Keratinocyte (primary cell): ENCODE results near the gene COPZ1. TPM values are rescaled to one million over a fixed set of nuclear protein-coding genes. Genes with fewer than 3 reads are reported as not detected.
A peak's percentile ranks its signal among the peaks of the same experiment; 100 is the strongest.

Source experiments
- DNase-seq: peaks from one replicate; pipeline ENCODE4 v3.0.0-alpha.2; 2011; ENCODE audit warnings: low read depth, missing footprints, low spot score
- FAIRE-seq: peaks from 2 replicates; lab custom pipeline; 2011; peaks lifted over from hg19 to GRCh38; lab: Jason Lieb, UNC
- H2AFZ ChIP-seq: 2 replicates; pipeline ENCODE4 v1.6.0; 2012; ENCODE audit warnings: low read length, control low read depth, inconsistent platforms; ENCODE audit not compliant: control insufficient read depth
- H3K27ac ChIP-seq: 2 replicates; pipeline ENCODE4 v1.5.1; 2011; ENCODE audit warnings: low read length; ENCODE audit not compliant: control insufficient read depth, insufficient read depth
- H3K27me3 ChIP-seq: 3 replicates; pipeline ENCODE4 v1.6.0; 2011; ENCODE audit warnings: low read length; ENCODE audit not compliant: control insufficient read depth, insufficient read depth; ENCODE audit errors: extremely low read depth
- H3K36me3 ChIP-seq, 2 experiments: 2 replicates in 1 of 2; 3 replicates in 1 of 2; pipeline ENCODE4 v1.5.1; 2011; ENCODE audit warnings: low read length in 2 of 2, mild to moderate bottlenecking in 1 of 2; ENCODE audit not compliant: control insufficient read depth in 2 of 2, insufficient read depth in 2 of 2; ENCODE audit errors: extremely low read depth in 1 of 2
- H3K4me1 ChIP-seq: 3 replicates; pipeline ENCODE4 v1.5.1; 2011; ENCODE audit warnings: low read length; ENCODE audit not compliant: control insufficient read depth, insufficient read depth; ENCODE audit errors: extremely low read depth
- H3K4me2 ChIP-seq: 3 replicates; pipeline ENCODE4 v1.6.0; 2011; ENCODE audit warnings: low read depth, low read length; ENCODE audit not compliant: control insufficient read depth, insufficient read depth; ENCODE audit errors: extremely low read depth
- H3K4me3 ChIP-seq, 3 experiments: fragments of 200-600 bp in 1 of 3; sonication (generic) in 1 of 3; 2 replicates in 2 of 3; 3 replicates in 1 of 3; pipeline ENCODE4 v1.5.1; 2011 to 2016; ENCODE audit warnings: low read length in 3 of 3, mild to moderate bottlenecking in 3 of 3, control low read depth in 2 of 3, inconsistent platforms in 1 of 3, low read depth in 1 of 3, mixed read lengths in 1 of 3, mixed run types in 1 of 3, moderate library complexity in 1 of 3; ENCODE audit not compliant: control insufficient read depth in 2 of 3, insufficient read depth in 2 of 3; ENCODE audit errors: extremely low read depth in 1 of 3
- H3K79me2 ChIP-seq: 2 replicates; pipeline ENCODE4 v1.6.0; 2012; ENCODE audit warnings: low read length; ENCODE audit not compliant: control insufficient read depth, insufficient read depth
- H3K9ac ChIP-seq: 3 replicates; pipeline ENCODE4 v1.6.0; 2011; ENCODE audit warnings: low read length; ENCODE audit not compliant: control insufficient read depth, insufficient read depth; ENCODE audit errors: extremely low read depth
- H3K9me1 ChIP-seq: 3 replicates; pipeline ENCODE4 v1.6.0; 2011; ENCODE audit warnings: low read length; ENCODE audit not compliant: control insufficient read depth, insufficient read depth; ENCODE audit errors: extremely low read depth
- H3K9me3 ChIP-seq: 2 replicates; pipeline ENCODE4 v1.5.1; 2012; ENCODE audit warnings: low read depth, low read length; ENCODE audit not compliant: control insufficient read depth
- H4K20me1 ChIP-seq: 3 replicates; pipeline ENCODE4 v1.6.0; 2011; ENCODE audit warnings: low read length; ENCODE audit not compliant: control insufficient read depth, insufficient read depth; ENCODE audit errors: extremely low read depth
- CTCF ChIP-seq, 3 experiments: IDR thresholded peaks in 1 of 3; conservative IDR thresholded peaks in 1 of 3; optimal IDR thresholded peaks in 1 of 3; 2 replicates in 2 of 3; 3 replicates in 1 of 3; pipeline versions ENCODE3 to v1.5.1; 2011; ENCODE audit warnings: low read length in 3 of 3, mild to moderate bottlenecking in 3 of 3, moderate library complexity in 2 of 3, control low read depth in 1 of 3, inconsistent platforms in 1 of 3; ENCODE audit not compliant: insufficient read depth in 2 of 3; ENCODE audit errors: extremely low read depth in 1 of 3
- EZH2 ChIP-seq: IDR thresholded peaks from one replicate; pipeline ENCODE4 v1.6.1; 2012; ENCODE audit warnings: inconsistent platforms, mild to moderate bottlenecking, low read length, moderate library complexity
- dilution Hi-C: fragments of 300-500 bp; cut with MboI; formaldehyde crosslinking; loops from one replicate; pipeline ENCODE4 v1.7.0; 2020; ENCODE audit warnings: low sequenced_read_pairs; ENCODE audit not compliant: extremely low pct_ligation_motif_present
- polyA plus RNA-seq, 5 experiments: library from polyadenylated mRNA; depleted of rRNA in 3 of 5; stranded (reverse) in 3 of 5; stranded (forward) in 1 of 5; unstranded in 1 of 5; fragments of >200 nt; gene quantifications; 1 replicate in 1 of 5; 2 replicates in 3 of 5; 3 replicates in 1 of 5; pipeline versions ENCODE4 v1.2.1 to v1.2.3, GENCODE V29; 2011 to 2012; ENCODE audit warnings: missing spikeins in 2 of 5, low read depth in 1 of 5, low replicate concordance in 1 of 5
- small RNA-seq, 3 experiments: library from RNA; depleted of rRNA; stranded (forward); fragments of <200 nt; gene quantifications; one replicate each; pipeline ENCODE3, GENCODE V24; 2012; ENCODE audit warnings: low read depth in 3 of 3, low replicate concordance in 1 of 3; ENCODE audit not compliant: insufficient read length in 3 of 3

The COPZ1 gene
- polyA plus RNA-seq, 1 donor (not counting 4 experiments of a cell fraction or from before 2014, with no cell fraction given): 280 TPM

- TF ChIP-seq EZH2 (no peak), CTCF (optimal IDR thresholded peaks at IDR 0.05 in 1 of 3, IDR thresholded peaks at IDR 0.05 in 1 of 3, conservative IDR thresholded peaks at IDR 0.05 in 1 of 3; ENCODE audit: extremely low read depth in 1 of 3, insufficient read depth in 2 of 3, low read length in 3 of 3) (peak; percentile 98 to 100 (median 99))
- Histone ChIP-seq H3K27ac (no peak overlapping the region), H3K9me3 (no peaks in the 10 kb centered on the region), H3K4me1 (peaks cover 4% of the 10 kb centered on the region), H3K4me2 (no peak overlapping the region), H4K20me1 (no peaks in the 10 kb centered on the region), H2AFZ (no peak overlapping the region), H3K4me3 (no peak overlapping the region), H3K27me3 (no peaks in the 10 kb centered on the region), H3K9me1 (no peaks in the 10 kb centered on the region), H3K79me2 (no peaks in the 10 kb centered on the region), H3K9ac (no peak overlapping the region), H3K36me3 (peaks cover 67 to 80% of the 10 kb centered on the region in 2 experiments)
- FAIRE-seq: peak; percentile 51
- DNase-seq: no peak
- dilution Hi-C loops: no loop called here
Measured at GRCh38 chr12:54398995-54399793, 74.3 kb downstream of the COPZ1 start.

GRCh38 chr12:54401119-54401518, 76.2 kb downstream of the COPZ1 start:
- H3K27me3 ChIP-seq: no peaks in the 10 kb centered on the region
- H4K20me1 ChIP-seq: no peaks in the 10 kb centered on the region
- no peaks in the 10 kb centered on the region for H3K9me1 ChIP-seq
- no peak overlapping the region for H3K4me2 ChIP-seq
- no peak for TF ChIP-seq EZH2
- no peak for TF ChIP-seq CTCF (optimal IDR thresholded peaks at IDR 0.05 in 1 of 3, IDR thresholded peaks at IDR 0.05 in 1 of 3, conservative IDR thresholded peaks at IDR 0.05 in 1 of 3; ENCODE audit: extremely low read depth in 1 of 3, insufficient read depth in 2 of 3, low read length in 3 of 3)
- DNase-seq (no peak), FAIRE-seq (no peak)
- no peaks in the 10 kb centered on the region for H3K79me2 ChIP-seq
- no peak overlapping the region for H3K9ac ChIP-seq
- dilution Hi-C loops: no loop called here
- H2AFZ ChIP-seq: no peak overlapping the region
- H3K4me1 ChIP-seq: no peaks in the 10 kb centered on the region
- H3K36me3 ChIP-seq: peaks cover 75 to 82% of the 10 kb centered on the region in 2 experiments
- H3K9me3 ChIP-seq: no peaks in the 10 kb centered on the region
- H3K27ac ChIP-seq: no peak overlapping the region
- no peak overlapping the region for H3K4me3 ChIP-seq

Small RNAs within 50 kb of the gene (small RNA-seq; reads per million reads assigned to genes)
- gene MIR148B (141 to 6,276 (median 6,046) reads per million in 3 experiments), gene RN7SL744P (0 reads per million in 3 experiments), gene RNU6-950P (0 reads per million in 3 experiments)

Other genes with a start within 250 kb of the COPZ1 start
- gene SMUG1, start 136.1 kb upstream of the COPZ1 start, polyA plus RNA-seq: 38.6 to 45.3 TPM (median 39.6 TPM) in 3 replicates
- gene CBX5, start 45.0 kb upstream of the COPZ1 start, polyA plus RNA-seq: 15.5 to 25.8 TPM (median 23.3 TPM) in 3 replicates
- gene HNRNPA1, start 44.4 kb upstream of the COPZ1 start, polyA plus RNA-seq: 269 to 1,061 TPM (median 583 TPM) in 3 replicates
- gene NFE2, start 24.1 kb upstream of the COPZ1 start, polyA plus RNA-seq: 0.09 to 0.42 TPM (median 0.25 TPM) in 3 replicates
- 0.08 to 0.17 TPM (median 0.12 TPM) in 3 replicates for gene GPR84, start 39.4 kb downstream of the COPZ1 start, polyA plus RNA-seq
- 11.4 to 20.1 TPM (median 13.3 TPM) in 3 replicates for gene ZNF385A, start 59.6 kb downstream of the COPZ1 start, polyA plus RNA-seq
- gene ITGA5, start 94.1 kb downstream of the COPZ1 start, polyA plus RNA-seq: 47.9 to 107 TPM (median 68.0 TPM) in 3 replicates
- 0.10 TPM in 1 of 3 replicates, not detected in the others for gene GTSF1, start 148.5 kb downstream of the COPZ1 start, polyA plus RNA-seq
- 0.03 TPM in 1 of 3 replicates, not detected in the others for gene NCKAP1L, start 172.6 kb downstream of the COPZ1 start, polyA plus RNA-seq
- gene PDE1B, start 224.5 kb downstream of the COPZ1 start, polyA plus RNA-seq: not detected in 3 replicates